Smooth muscle cell of trachea (primary cell): ENCODE results near the gene GPS2. TPM values are rescaled to one million over a fixed set of nuclear protein-coding genes. Genes with fewer than 3 reads are reported as not detected.

Experiments used
- total RNA-seq: library from RNA; depleted of rRNA; stranded (reverse); fragments of >200 nt; gene quantifications from 2 replicates; pipeline ENCODE4 v1.2.1, GENCODE V29; 2014

The GPS2 gene, protein sequence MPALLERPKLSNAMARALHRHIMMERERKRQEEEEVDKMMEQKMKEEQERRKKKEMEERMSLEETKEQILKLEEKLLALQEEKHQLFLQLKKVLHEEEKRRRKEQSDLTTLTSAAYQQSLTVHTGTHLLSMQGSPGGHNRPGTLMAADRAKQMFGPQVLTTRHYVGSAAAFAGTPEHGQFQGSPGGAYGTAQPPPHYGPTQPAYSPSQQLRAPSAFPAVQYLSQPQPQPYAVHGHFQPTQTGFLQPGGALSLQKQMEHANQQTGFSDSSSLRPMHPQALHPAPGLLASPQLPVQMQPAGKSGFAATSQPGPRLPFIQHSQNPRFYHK
- total RNA-seq, result 40.1 and 47.6 TPM in 2 replicates

DNA sequence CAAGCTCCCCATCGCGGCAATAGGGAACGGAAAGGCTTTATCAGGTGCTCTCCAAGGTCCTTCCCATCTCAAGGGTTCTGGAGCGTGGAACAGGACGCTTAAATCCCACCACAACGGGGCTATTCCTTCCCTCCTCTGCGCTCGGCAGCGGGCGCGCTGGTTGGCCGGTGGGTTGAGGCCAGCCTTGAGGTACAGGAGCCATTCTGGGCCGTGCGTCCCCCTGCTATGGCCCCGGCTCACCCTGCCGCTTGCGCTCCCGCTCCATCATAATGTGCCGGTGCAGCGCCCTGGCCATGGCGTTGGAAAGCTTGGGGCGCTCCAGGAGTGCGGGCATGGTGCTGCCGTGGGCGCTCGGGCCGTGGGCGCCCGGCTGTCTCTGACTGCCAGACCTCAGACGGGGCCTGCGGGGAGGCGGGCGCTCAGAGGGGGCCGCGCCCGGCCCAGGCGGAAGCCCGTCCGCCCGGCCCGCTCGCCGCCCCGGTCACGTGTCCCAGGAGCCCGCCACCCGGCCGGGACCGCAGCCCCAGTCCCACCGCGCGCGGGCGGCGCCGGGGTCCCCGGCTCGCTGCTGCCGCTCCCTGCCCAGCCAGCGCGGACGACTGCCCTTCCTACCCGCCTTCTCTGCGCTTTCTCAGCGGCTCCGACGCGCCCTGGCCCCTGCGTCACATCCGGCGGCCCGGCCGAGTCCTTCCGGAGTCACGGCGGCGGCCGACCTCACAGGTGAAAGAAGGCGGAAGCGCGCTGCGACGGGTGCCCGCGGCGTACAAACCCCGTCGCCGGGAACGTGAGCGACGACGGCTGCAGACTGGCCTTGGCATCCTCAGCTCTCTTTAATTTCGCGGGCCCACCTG is at the start of gene GPS2:
GPS2 (minus strand) TSS at position 642 of the 851 bp plus-strand sequence; CDS start at position 334, 308 bp downstream.

DNA sequence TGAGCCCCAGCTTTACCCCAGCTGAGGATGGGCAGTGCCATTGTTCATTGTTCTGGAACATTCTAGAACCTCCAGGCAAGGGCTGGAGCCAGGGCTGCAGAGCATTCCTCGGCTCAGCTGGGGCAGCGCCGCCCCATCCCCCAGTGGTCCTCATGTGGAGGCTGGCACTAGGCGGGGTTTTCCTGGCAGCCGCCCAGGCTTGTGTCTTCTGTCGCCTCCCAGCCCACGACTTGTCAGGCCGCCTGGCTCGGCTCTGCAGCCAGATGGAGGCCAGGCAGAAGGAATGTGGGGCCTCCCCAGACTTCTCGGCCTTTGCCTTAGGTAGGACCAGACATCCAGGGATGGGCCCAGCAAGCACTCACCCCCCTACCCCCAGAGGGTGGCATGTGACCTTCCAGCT is 39.9 kb upstream of the GPS2 start, which contains the start of gene TMEM95:
TMEM95 (plus strand) TSS at position 104 of the 400 bp plus-strand sequence; CDS start at position 153, 49 bp downstream.

DNA sequence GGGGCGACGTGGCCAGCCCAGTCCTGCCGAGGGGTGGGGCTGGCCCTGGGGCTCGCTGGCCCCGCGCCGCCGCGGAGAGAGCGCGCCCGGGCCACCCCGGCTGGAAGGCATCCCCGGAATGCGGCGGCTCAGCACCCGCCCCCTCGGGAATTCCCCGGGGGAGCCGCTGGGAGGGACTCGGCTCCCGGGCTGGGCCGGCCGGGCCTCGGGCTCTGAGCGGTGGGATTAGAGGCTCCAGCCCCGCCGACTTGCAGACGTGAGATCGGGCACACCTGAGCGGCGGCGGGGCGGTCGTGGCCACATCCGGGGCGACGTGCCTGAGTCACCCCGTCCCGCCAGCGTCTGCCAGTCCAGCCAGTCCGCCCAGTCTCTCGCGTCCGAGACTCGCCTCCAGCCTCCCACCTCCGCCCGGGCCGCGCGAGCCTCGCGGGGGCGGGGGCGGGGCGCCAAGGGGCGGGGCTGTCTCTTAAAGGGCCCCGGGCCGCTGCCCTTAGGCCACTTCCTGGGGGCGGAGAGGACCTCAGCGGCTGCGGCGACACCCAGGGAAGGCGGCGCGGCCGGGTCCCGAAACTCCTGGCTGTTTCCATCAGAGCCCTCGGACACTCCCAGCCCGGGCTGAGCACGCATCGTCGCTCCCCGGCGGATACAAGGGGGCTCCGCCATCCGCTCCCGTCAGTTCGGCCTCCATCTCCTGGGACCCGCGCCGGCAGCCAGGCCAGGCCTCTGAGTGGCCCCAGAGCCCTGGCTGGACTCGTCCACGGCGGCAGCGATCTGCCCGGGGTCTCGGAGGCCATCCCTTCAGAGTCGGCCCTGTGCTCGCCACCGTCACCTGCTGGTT is 36.7 kb upstream of the GPS2 start, which contains the start of gene KCTD11:
KCTD11 (plus strand) TSS at position 498 of the 838 bp plus-strand sequence.

DNA sequence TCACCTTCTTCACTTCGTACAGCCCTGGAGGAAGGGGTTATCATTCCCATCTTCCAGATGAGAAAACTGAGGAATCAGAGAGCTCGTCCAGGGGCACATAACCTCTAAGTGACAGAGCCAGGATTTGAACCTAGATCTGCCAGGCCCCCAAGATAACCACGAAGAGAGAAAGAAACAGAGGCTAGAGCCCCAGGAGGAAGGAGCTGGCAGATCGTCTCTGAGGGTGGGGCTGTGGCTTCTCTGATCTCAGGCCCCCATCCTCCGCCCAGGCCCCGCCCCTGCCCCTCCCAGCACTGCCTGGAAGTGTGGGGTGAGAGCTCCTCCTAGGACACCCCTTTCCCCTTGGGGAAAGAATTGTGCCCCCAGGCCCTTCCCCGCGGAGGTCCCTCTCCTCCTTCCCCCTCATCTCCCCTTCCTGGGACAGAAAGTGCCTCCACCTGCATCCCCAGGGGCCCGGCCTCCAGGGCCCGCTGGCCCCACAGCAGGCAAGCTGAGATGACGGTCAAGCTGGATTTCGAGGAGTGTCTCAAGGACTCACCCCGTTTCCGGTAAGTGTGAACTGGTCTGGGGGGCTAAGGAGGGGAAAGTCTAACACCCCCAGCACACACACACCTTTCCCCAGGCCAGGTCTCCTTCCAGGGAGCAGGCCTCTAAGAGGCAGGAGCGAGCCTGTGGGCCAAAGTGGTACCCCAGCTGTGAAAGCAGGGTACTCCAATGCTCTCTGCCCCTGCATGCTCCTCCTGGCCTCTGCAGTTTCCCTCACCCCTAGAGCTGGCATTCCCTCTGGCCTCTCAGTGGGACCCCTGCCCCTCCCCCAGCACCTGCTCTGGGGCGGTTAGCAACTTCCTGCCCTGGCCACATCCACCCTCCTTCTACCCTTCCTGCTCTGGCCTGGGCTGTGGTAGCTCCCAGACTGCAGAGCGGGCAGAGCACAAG is 21.3 kb upstream of the GPS2 start, which contains the start of gene ACAP1:
ACAP1 (plus strand) TSS at position 290 of the 936 bp plus-strand sequence; CDS start at position 496, 206 bp downstream.

DNA sequence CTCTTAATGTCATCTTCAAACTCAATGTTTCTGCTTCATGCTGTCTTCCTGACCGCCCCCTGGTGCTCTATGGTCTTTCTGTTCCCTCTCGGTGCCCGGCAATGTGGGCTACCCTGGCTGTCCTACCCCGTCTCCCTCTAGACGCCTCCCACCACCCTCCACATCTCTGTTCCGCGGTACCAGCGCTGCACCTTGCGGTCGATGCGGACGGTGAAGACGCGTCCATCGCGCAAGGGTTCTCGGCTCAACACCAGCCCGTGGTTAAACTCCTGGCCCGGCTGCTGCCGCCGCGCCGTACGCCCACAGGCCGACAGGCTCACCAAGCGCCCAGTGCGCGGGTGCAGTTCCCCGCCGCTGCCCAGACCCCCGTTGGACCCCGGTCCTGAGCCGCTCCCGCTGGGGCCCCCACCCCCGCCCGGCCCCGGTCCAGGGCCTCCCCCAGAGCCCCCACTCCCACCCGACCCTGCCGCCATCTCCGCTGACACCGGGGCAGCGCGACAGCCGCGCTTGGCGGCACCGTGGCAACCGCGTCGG is 13.7 kb upstream of the GPS2 start, which contains the start of gene NEURL4:
NEURL4 (minus strand) TSS at position 496 of the 534 bp plus-strand sequence; CDS start at position 473, 23 bp downstream.

DNA sequence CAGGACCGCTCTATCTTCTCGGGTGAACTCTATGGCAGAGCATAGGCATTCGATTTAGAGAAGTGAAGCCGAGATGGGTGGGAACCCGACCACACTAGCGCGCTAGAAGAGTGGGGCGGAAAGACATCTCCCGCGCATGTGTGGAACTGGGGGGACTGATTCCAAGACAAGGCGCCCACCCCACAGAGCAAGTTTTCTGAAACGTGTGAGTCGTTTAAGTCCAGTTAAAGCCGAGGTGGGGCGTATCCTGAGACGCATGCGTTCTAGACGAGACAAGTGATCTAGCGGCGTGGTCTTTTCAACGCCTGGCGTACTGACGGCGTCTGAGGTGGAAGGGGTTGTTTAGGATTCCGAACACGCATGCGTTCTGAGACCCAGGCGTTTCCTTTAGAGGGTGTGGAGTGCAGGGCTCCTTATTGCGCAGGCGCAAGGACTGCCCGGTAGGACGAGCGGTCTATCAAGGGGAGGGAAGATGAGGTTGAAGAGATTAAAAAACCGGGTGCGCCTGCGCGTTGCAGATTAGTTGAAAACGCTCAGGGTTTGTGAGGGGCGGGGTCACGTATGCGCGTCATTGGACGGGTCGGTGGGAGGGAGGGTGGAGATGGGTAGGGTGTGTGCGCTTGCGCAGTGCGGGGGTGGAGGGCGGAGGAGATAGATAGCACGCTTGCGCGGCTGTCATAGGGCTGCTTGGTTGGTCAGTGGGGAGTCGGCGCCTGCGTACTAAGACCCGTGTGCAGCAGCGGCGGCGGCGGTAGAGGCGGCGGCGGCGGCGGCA is 8.1 kb downstream of the GPS2 start, which contains the start of gene EIF5A:
EIF5A (plus strand) TSS at position 718 of the 775 bp plus-strand sequence. CDS start 2,008 bp downstream, outside the sequence.

DNA sequence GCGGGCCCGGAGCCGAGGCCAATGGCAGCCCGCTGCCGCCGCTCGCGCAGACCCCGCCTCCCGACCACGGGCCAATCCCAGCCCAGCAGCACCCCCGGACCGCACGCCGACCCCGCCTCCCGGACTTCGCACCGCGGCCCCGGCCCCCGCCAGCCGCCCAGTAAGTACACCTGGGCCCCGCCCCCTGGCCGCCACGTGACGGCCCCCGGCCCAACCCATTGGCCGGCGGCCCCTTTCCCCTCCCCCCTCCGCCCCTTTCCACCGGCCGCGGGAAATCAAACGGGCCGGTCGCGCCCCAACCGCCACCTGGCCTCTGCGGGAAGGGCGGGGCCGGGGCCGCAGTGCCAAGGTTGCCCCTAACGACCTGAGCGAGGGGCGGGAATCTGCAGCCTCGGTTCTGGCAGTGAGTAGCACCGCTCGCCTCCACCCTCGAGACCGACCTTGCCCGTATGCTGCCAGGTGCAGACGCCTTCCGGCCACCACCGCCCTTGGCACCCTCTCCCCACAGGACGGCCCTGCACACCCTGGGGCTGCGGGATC is 20.5 kb downstream of the GPS2 start, which contains the start of gene YBX2:
YBX2 (minus strand) TSS at position 26 of the 540 bp plus-strand sequence. CDS start 139 bp downstream, outside the sequence.

DNA sequence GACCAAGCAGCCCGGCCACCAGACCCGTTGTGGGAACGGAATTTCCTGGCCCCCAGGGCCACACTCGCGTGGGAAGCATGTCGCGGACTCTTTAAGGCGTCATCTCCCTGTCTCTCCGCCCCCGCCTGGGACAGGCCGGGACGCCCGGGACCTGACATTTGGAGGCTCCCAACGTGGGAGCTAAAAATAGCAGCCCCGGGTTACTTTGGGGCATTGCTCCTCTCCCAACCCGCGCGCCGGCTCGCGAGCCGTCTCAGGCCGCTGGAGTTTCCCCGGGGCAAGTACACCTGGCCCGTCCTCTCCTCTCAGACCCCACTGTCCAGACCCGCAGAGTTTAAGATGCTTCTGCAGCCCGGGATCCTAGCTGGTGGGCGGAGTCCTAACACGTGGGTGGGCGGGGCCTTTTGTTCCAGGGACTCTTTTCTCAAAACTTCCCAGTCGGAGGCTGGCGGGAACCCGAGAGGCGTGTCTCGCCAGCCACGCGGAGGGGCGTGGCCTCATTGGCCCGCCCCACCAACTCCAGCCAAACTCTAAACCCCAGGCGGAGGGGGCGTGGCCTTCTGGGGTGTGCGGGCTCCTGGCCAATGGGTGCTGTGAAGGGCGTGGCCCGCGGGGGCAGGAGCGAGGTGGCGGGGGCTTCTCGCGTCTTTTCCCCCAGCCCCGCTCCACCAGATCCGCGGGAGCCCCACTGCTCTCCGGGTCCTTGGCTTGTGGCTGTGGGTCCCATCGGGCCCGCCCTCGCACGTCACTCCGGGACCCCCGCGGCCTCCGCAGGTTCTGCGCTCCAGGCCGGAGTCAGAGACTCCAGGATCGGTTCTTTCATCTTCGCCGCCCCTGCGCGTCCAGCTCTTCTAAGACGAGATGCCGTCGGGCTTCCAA is 33.8 kb downstream of the GPS2 start, which contains the start of gene SLC2A4:
SLC2A4 (plus strand) TSS at position 645 of the 879 bp plus-strand sequence; CDS start at position 862, 217 bp downstream.

Other genes starting within 250 kb of the GPS2 start
- not detected in 2 replicates for gene CLEC10A, start 235.1 kb downstream of the GPS2 start, total RNA-seq
- gene ASGR2, start 200.5 kb downstream of the GPS2 start, total RNA-seq, result not detected in 2 replicates
- gene ASGR1, start 136.0 kb downstream of the GPS2 start, total RNA-seq, result 1.2 and 1.3 TPM in 2 replicates
- 17.6 and 27.3 TPM in 2 replicates for gene DLG4, start 95.5 kb downstream of the GPS2 start, total RNA-seq
- gene ACADVL, start 95.4 kb downstream of the GPS2 start, total RNA-seq, result 236 and 357 TPM in 2 replicates
- gene DVL2, start 80.8 kb downstream of the GPS2 start, total RNA-seq, result 84.8 and 108 TPM in 2 replicates
- 47.3 and 68.5 TPM in 2 replicates for gene PHF23, start 75.9 kb downstream of the GPS2 start, total RNA-seq
- 199 and 406 TPM in 2 replicates for gene GABARAP, start 72.9 kb downstream of the GPS2 start, total RNA-seq
- gene CTDNEP1, start 63.6 kb downstream of the GPS2 start, total RNA-seq, result 35.2 and 41.6 TPM in 2 replicates
- 24.6 and 25.6 TPM in 2 replicates for gene ELP5, start 63.1 kb downstream of the GPS2 start, total RNA-seq
- 4.1 and 6.5 TPM in 2 replicates for gene CLDN7, start 52.9 kb downstream of the GPS2 start, total RNA-seq
- 0.17 and 0.44 TPM in 2 replicates for gene SLC2A4, start 33.6 kb downstream of the GPS2 start, total RNA-seq
- gene YBX2, start 20.7 kb downstream of the GPS2 start, total RNA-seq, result 0.17 and 0.29 TPM in 2 replicates
- gene EIF5A, start 7.7 kb downstream of the GPS2 start, total RNA-seq, result 469 and 682 TPM in 2 replicates
- gene NEURL4, start 14.0 kb upstream of the GPS2 start, total RNA-seq, result 20.2 and 23.5 TPM in 2 replicates
- gene ACAP1, start 21.2 kb upstream of the GPS2 start, total RNA-seq, result 0.58 and 0.99 TPM in 2 replicates
- gene KCTD11, start 36.8 kb upstream of the GPS2 start, total RNA-seq, result 6.1 and 13.1 TPM in 2 replicates
- not detected in 2 replicates for gene TMEM95, start 39.8 kb upstream of the GPS2 start, total RNA-seq
- 0.66 and 0.73 TPM in 2 replicates for gene TNK1, start 65.7 kb upstream of the GPS2 start, total RNA-seq
- 38.7 and 48.1 TPM in 2 replicates for gene PLSCR3, start 79.2 kb upstream of the GPS2 start, total RNA-seq
- 95.8 and 132 TPM in 2 replicates for gene TMEM256, start 88.7 kb upstream of the GPS2 start, total RNA-seq
- 16.1 and 18.2 TPM in 2 replicates for gene NLGN2, start 92.5 kb upstream of the GPS2 start, total RNA-seq
- gene SPEM1, start 105.0 kb upstream of the GPS2 start, total RNA-seq, result not detected in 2 replicates
- gene SPEM2, start 110.3 kb upstream of the GPS2 start, total RNA-seq, result not detected in 2 replicates
- not detected in 2 replicates for gene SPEM3, start 113.5 kb upstream of the GPS2 start, total RNA-seq
- 1.3 and 1.9 TPM in 2 replicates for gene TMEM102, start 120.1 kb upstream of the GPS2 start, total RNA-seq
- 0.58 and 2.8 TPM in 2 replicates for gene FGF11, start 124.2 kb upstream of the GPS2 start, total RNA-seq
- gene CHRNB1, start 129.7 kb upstream of the GPS2 start, total RNA-seq, result 6.8 and 10.3 TPM in 2 replicates
- 27.8 and 44.8 TPM in 2 replicates for gene ZBTB4, start 164.3 kb upstream of the GPS2 start, total RNA-seq
- gene SLC35G6, start 166.1 kb upstream of the GPS2 start, total RNA-seq, result not detected in 2 replicates
- 104 and 111 TPM in 2 replicates for gene POLR2A, start 169.0 kb upstream of the GPS2 start, total RNA-seq
- 17.0 and 18.4 TPM in 2 replicates for gene TNFSF12, start 233.7 kb upstream of the GPS2 start, total RNA-seq
- gene TNFSF13, start 243.4 kb upstream of the GPS2 start, total RNA-seq, result 2.0 and 2.2 TPM in 2 replicates
- gene SENP3, start 246.6 kb upstream of the GPS2 start, total RNA-seq, result 59.2 and 68.1 TPM in 2 replicates